HG03571 (cell line): ENCODE data around the gene SLCO3A1.
A peak's percentile ranks its signal among the peaks of the same experiment; 100 is the strongest.

ENCODE experiments used
- ATAC-seq: cut with Tn5 transposase; IDR thresholded peaks from one replicate; pipeline ENCODE4 v1.9.1; 2021; ENCODE audit not compliant: unreplicated experiment

The SLCO3A1 gene

DNA sequence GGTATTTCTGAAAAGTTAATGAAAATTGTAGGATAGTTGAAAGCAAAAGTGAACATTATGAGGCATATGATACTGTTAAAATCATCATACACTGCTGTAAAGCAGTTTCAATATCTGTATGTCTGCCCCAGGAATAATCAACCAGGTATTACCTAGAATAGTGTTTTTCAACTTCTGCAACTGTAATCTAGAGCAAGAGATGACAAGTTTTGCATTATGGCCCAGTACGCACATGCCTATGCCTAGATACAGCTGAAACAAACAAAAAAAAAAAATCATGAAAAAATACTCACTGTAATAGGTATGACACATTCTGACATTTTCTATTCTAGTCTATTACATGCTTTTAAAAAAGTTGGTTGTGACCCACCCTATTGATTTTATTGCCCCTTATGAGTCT is 299.5 kb downstream of the SLCO3A1 start:
- no peak for ATAC-seq

DNA sequence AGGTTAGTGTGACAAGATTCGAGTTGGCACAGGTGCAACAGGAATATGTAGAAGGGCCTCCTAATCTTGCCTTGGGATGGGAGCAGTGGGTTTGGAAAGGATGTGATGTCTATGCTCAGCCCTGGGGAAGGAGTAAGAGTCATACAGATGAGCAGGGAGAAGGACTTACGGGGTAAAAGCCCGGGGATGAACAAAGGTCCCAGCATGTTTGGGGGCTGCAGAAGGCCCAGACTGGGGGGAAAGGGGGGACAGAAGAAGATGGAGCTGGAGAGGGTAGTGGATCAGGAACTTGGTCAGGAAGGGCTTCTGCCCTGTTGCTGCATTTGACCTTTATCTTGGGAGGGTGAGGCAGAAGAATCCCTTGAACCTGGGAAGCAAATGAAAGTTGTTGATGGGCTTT is 300.1 kb downstream of the SLCO3A1 start:
- ATAC-seq = no peak

DNA sequence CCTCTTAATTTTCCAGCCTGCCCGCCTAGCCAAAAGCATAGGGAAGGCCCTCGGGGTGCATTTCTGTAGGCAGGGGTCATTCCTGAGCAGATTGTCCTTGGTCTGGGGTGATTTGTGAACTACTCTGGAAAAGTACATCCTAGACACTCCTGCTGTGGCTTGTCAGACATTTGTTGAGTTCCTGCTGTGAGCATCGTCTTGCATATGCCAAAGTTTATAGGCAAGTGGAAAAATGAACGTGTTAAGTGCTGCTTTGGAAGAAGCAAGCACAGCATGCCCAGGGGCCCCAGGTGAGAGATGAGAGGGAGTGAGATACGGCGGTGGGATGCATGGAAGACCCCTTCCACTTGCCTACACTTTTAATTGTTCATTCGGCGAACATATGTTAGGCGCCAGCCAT is 302.4 kb downstream of the SLCO3A1 start:
- ATAC-seq = no peak

DNA sequence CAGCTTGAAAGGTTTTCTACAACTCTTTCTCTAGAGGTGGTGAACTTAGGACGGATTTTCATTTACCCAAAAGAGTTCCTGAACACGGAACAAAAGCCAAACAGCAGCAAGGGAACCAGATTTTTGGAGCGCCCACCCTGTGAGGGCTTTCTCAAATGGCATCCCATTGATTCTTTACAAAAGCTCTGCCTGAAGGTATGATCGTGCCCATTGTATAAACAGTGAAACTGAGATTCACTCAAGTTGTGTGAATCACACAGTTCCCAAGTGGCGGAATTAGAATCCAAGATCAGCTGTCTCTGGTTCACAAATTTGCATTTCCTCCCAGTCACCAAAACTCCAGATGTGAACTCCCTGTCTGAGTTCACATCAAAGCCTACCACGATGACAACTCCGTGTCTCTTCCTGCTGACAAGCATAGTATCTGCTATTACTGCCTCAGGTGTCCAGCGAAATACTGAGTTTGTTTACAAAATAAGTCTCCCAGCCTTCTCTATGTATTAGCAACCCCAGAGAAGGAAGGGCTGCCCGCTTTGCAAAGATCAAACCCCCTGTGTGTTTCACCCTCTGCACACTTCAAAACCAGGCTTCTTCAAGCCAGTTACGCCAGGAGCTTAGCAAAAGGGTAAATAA is 304.3 kb downstream of the SLCO3A1 start:
- ATAC-seq = no peak

DNA sequence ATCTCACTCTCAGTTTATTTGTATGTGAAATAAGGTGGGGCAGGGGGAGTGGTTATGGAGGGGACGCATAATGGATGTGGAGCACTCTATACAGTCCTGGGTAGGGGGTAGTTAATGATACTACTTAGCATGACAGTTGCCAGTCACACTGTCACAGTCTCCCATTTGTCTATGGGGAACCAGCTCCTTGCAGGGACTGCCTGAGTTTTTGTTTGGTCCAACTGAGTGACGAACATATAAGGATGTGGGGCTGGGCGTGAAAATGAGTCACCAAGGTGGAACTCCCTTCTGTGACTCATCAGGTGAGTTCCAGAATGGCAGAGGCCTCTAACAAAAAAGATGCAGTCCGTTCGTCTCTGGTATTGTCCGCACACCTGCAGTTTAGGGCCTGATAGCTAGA is 304.9 kb downstream of the SLCO3A1 start:
- ATAC-seq = no peak

DNA sequence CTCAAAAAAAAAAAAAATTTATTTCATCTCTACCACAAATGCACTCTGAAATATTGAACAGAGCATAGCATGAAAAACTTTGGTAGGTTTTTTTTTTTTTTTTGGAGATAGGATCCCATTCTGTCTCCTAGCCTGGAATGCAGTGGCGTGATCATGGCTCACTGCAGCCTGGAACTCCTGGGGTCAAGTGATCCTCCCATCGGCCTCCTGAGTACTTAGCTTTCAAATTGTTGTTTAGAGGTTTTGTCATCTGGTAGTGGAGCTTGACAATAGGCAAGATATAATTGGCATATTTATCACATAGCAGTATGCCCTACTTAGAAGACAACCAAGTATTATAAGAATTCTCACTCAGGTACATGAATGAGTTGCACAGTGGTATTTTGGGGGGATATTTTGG is 306.0 kb downstream of the SLCO3A1 start:
- no peak for ATAC-seq

DNA sequence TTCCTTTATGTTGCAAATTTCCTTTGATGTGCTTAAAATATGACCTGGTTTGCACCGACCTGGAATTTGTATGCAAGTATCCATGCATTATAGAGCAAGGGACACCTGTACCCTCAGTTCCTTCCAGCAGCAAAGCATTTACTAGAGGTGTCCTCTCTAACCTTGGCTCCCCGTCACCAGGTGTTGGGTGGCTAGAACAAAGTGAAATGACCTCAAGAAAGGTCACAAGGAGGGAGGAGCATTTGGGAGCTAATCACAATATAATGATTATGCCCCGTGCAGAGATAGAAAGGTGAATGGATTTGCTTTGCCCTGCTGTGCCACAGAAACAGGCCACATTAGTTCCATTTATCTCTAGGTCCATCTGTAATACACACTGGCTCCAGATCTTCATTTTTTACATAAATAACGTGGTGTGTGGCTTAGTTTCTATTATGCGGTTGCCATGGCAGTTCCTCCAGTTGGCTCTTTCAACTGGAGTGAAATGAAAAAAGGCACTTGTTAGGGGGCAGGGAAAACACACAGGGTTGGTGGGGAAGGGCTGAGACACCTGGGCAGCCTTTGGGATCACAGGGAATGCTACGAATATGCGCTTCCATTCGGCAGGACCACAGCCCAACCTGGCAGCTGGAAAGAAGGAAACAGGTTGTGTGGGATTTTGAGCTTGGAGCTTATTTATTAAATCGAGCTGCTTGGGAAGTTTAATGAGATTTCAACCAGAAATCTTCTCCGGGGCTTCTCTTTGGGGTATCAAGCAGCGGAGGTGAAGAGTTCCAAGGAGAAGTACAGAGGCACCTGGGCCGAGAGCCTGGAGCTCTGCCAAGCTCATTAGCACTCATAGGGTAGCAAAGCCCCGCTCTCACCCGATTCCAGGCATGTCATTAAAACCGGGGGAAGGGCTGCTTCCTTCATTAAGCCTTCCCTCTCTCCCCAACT is 306.7 kb downstream of the SLCO3A1 start:
- ATAC-seq = no peak

DNA sequence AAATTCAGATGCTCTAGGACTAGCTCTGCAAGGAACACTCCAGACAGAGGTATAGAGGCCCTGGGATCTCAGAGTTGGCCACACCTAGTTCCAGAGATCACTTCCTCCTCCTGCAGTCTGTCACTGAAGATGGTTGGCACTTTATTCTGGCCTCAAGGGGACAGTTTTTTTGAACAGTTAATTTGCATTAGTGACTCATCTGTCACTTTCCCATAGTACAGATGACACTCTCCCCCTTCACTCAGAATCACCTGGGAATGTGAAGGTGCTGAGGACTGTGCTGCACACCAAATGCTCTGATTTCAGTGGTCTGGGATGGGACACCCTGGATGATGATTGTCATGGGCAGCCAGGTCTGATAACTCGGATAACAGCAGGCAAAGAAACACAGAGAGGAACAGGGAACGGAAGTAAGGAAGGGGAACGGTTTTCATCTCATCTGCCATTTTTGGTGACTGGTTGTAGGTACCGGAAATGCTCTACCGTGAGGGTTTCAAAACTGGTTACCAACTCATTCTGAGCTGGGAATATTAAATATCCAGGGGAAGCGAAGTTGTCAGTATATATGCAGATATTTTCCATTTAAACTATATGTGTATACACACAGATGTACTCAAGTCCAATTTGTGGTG is 307.6 kb downstream of the SLCO3A1 start:
- ATAC-seq = peak; percentile 95

DNA sequence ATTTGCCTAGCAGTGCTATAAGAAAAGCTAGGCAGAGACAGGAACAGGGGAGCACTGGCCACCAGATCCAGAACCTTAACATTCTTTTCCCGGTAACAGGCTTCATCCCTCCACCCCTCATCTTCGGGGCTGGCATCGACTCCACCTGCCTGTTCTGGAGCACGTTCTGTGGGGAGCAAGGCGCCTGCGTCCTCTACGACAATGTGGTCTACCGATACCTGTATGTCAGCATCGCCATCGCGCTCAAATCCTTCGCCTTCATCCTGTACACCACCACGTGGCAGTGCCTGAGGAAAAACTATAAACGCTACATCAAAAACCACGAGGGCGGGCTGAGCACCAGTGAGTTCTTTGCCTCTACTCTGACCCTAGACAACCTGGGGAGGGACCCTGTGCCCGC is 309.1 kb downstream of the SLCO3A1 start:
- ATAC-seq = no peak

DNA sequence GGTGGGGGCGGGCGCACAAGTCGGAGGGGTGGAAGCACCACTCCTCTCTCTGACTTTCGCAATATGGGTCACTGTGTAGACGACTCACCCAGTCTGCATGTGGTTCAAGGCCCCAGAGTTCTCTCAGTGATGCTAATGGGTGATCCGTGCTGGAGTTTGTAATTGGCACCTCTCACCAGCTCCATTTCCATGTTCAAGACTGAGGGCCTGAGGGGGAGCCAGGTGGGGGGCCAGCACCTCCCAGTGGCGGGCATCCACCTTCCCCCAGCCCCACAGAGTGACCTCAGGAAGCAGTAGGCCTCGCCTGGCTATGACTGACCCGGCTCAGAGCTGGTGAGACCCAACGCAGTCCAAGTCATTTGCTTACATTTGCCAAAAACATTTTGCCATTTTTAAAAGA is 310.1 kb downstream of the SLCO3A1 start:
- ATAC-seq = no peak

DNA sequence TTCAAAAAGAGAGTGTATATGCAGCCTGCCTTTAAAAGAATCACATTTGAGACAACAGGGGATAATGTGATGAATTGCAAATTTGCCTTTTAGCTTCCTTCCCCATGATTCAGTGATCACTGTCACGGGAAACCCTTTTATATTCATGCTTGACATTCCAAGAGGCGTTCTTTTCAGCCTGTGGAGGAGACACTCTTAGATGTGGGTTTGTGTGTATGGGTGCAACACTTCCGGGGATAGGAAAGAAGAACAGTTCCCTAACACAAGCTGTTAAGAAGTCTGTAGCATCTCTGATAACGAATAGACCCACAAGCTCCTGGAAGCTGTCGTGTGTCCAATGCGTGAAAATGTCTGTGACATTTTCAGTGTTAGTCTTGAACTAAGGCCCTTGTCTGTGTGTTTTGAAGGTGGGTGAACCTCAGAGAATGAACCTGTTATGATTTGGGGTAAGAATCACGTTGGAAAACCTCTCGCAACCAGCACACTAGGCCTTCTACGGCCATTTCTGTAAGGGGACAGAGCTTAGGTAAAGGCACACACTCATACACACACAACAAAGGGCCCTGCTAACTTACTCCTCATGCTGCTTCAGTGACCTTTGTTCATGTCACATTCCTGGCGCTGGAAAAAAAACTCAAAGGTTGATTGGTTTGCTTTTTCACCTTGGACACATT is 311.0 kb downstream of the SLCO3A1 start:
- ATAC-seq = no peak

DNA sequence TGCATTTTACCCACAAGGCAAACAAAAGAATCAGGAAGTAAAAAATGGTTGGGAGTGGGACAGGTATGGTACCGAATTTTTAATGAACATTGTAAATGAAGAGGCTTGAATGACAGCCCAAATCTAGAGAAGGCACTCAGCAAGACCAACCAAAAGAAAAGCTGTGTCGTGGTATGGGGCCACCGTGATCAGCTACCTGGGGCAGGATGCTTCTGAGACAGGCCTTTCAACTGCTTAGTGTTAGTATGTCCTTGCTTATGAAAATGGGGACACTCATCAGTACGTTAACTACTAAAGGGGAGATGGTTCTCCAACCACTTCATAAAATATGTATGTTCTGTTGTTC is 311.5 kb downstream of the SLCO3A1 start:
- ATAC-seq = no peak

DNA sequence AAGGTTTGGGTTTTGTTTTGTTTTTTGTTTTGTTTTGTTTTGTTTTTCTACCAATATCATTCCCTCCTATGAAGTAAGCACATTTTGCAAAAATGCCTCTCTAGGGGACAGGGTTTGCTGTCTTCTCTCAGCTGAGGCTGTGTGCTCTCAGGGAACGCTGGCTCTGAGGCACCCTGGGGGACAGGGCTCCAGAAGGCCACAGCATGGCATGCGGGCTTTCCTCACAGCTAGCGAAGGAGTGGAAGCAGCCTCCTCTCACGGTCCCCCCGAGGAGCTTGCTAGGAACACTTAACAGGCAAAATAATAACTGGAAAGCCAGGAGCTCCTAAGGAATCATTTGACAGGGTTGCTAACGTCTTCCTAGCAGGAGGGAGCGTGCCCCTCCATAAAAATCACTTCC is 312.5 kb downstream of the SLCO3A1 start:
- no peak for ATAC-seq

DNA sequence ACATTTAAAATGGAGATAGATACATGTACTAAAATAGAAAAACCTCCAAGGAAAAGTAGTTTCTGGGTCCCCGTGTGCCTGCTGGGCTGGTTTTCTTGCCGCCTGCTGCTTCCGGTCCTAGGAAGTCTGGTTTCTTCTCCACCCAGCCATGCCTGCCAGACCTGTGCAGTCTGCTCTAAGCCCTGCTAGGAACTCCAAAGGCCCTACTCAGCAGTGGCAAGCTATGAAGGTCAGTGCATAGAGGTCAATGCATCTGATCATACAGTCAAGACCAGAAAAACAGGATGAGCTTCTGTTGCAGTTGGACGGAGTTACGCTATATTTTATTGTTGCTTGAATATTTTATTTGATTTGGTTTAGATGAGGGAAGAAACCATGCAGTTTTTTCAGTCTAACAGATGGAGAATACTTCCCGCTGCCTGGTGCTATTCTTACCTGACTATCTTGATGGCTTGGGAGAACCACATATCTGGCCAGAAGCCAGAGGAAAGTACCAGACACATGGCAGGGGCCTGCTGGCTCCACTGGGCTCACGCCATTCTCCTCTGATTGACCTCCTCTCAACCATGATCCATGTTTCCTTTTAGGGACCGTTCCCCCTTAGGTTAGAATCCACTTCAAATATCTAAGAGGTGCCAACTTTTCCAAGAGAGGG is 313.4 kb downstream of the SLCO3A1 start:
- no peak for ATAC-seq

DNA sequence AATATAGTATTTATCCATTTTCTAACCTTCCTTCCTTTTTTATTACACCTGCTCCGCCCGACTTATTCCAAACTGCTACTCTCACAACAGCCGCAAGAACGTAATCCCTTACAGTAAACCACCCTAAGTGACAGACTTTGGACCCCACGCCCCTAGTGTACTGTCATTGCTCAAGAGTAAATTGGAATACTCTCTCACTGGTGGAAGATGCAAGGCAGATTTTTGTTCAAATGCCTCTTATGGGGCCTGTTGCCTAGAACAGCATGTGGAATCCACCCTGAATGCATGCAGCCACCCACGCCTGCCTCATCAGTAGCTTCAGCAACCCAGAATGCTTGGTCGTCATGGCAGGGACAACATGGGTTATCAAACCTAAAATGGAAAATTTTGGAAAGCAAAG is 313.9 kb downstream of the SLCO3A1 start:
- no peak for ATAC-seq

DNA sequence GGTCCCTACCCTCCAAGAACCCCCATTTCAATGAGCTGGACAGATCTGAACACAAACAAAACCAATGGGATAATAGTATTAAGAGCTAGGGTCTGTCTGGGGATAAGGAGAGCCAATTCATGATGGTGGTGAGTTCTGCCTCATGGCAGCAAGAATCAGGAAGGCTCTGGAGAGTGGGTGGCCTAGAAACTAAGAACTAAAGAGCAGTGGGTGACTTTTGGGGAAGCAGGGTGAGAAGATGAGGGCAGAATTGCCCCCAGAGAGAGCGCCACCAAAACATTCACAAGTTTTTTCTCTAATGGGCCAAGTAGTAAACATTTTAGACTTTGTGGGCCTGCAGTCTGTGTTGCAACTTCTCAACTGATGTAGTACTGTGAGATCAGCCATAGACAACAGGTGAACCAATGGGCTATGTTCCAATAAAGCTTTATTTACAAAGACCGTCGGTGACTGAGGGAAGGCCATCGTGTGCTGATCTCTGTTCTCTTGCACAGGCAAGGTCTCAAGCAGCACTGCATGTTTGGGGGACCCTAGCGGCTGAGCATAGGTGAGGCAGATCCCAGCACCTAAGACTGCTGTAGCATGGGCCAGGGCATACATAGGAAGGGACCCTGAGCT is 314.7 kb downstream of the SLCO3A1 start:
- no peak for ATAC-seq

DNA sequence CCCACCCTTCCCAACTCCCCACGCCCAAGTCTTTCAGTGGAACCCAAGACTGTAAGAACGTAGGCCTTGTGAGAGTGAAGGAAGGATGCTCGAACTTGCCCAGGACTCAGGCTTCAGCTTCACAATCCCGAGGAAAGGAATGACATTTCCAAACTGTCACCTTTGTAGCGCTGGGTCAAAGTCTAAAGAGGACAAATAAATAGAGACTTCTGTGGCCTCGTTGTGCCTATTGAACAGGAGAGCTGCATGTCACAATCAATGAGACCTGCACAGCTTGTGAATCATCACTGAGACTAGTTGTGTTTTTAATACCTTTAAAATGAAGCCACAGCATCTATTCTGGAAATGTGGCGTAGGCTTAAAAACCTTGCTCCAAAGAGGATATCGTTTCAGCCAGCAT is 317.4 kb downstream of the SLCO3A1 start:
- no peak for ATAC-seq

DNA sequence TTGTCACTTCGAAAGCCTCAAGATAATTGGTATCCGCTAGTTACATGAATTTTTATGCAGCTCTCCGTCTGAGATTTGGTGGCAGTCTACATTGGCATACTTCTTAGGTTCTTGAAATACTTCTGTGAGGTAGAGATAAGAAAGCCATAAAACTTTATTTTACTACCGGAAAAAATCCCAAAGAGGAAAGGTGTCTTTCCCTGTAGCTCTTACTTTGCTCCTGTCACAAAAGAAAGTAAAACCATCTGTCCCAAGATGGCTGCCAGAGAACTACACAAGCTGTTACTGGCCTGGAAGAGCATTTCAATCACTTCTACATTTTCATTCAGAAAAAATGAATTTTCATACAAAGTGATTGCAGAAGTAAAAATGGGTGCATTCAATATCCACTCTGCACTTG is 325.4 kb downstream of the SLCO3A1 start:
- no peak for ATAC-seq

DNA sequence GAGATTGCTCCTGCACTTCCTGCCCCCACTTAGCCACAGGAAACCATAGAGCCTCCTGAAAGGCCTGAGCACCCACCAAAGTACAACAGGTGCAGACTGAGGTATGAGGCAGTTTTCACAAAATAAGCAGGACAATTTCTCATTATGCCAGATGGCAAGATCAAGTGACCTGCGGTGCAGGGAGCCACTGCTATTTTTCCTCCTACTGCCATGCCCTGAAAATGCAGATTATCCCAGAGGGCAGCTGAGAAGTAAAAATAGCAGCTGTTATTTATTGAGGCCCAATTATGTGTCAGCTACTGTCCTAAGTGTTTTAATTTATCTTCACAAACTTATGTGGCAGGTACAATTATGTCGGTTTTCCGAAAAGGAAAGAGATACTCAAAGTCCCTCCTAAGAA is 330.6 kb downstream of the SLCO3A1 start:
- ATAC-seq = no peak

DNA sequence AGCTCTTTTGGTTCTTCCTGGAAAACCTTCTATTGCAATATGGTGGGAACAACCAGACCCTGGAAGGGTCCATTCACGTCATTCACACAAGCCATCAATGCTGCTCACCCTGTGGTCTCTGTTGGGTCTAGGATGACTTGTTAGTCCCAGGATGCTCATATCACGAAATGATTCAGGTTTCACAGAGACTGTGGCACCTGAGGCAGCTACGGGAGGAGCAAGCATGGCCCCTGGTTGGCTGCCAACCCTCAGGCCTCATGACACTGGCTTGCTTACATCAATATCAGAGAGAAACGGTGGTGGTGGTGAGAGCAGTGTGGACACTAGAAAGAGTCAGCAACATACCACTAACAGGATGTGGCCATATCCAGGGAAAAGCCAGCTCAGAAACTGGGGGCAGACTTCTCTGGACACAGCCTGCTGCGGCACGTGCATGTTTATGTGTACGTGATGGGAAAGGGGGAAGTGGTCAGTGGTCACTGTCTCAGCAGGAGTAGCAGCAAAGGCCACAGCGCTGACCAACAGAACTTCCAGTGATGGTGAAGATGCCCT is 331.2 kb downstream of the SLCO3A1 start:
- no peak for ATAC-seq
